Hepatic stellate cell (primary cell): Measurements from ENCODE around the gene ZC3H7B.

Experiments
- DNase-seq: peaks from one replicate; pipeline ENCODE4 v3.0.0; 2011; ENCODE audit warnings: low spot score

Gene ZC3H7B

GRCh38 chr22:41354979-41355378, 53.7 kb downstream of the ZC3H7B start:
- DNase-seq: no peak

- DNase-seq: no peak
Measured at GRCh38 chr22:41355895-41356294, 54.6 kb downstream of the ZC3H7B start.

- DNase-seq: no peak
Measured at GRCh38 chr22:41356430-41357028, 55.2 kb downstream of the ZC3H7B start.

GRCh38 chr22:41357191-41357590, 55.9 kb downstream of the ZC3H7B start:
- DNase-seq: no peak

GRCh38 chr22:41358927-41359326, 57.6 kb downstream of the ZC3H7B start:
- no peak for DNase-seq

- DNase-seq: no peak
Measured at GRCh38 chr22:41359376-41359775, 58.1 kb downstream of the ZC3H7B start.

GRCh38 chr22:41360126-41360525, 58.8 kb downstream of the ZC3H7B start:
- DNase-seq: no peak

- no peak for DNase-seq
Measured at GRCh38 chr22:41361716-41362310, 60.5 kb downstream of the ZC3H7B start.

GRCh38 chr22:41362615-41363014, 61.3 kb downstream of the ZC3H7B start:
- DNase-seq: no peak

- no peak for DNase-seq
Measured at GRCh38 chr22:41364233-41364632, 62.9 kb downstream of the ZC3H7B start.

- no peak for DNase-seq
Measured at GRCh38 chr22:41364955-41365354, 63.6 kb downstream of the ZC3H7B start.

GRCh38 chr22:41365425-41365824, 64.1 kb downstream of the ZC3H7B start:
- no peak for DNase-seq

- no peak for DNase-seq
Measured at GRCh38 chr22:41366323-41367029, 65.2 kb downstream of the ZC3H7B start.

- peak; percentile 97 for DNase-seq
Measured at GRCh38 chr22:41367039-41367679, 65.8 kb downstream of the ZC3H7B start.

GRCh38 chr22:41367680-41368542, 66.6 kb downstream of the ZC3H7B start:
- peak; percentile 59 for DNase-seq

GRCh38 chr22:41368543-41369423, 67.5 kb downstream of the ZC3H7B start:
- no peak for DNase-seq

- DNase-seq: no peak
Measured at GRCh38 chr22:41369424-41369745, 68.1 kb downstream of the ZC3H7B start.

GRCh38 chr22:41369837-41370236, 68.5 kb downstream of the ZC3H7B start:
- no peak for DNase-seq

GRCh38 chr22:41377846-41378245, 76.5 kb downstream of the ZC3H7B start:
- DNase-seq: no peak

- DNase-seq: peak; percentile 84
Measured at GRCh38 chr22:41380993-41381328, 79.6 kb downstream of the ZC3H7B start.
